B cell (primary cell): ENCODE data around the gene KRT20. TPM values are rescaled to one million over a fixed set of nuclear protein-coding genes. Genes with fewer than 3 reads are reported as not detected.

Source experiments
- ATAC-seq: fragments of 200-7000 bp; cut with Tn5 transposase; one replicate; pipeline ENCODE4 v1.10.0; 2021; ENCODE audit warnings: low read depth, mild to moderate bottlenecking, moderate number of reproducible peaks, moderate library complexity
- CTCF ChIA-PET: fragments of 350-600 bp; sonication (Branson Sonifier 250); formaldehyde crosslinking; loops from one replicate; lab custom pipeline; 2021; ENCODE audit warnings: antibody characterized with exemption, inconsistent platforms; lab: Charles Lee
- POLR2A ChIA-PET: fragments of 350-600 bp; sonication (Branson Sonifier 250); formaldehyde crosslinking; loops from one replicate; lab custom pipeline; 2021; ENCODE audit warnings: antibody characterized with exemption; lab: Charles Lee
- DNase-seq: peaks from one replicate; pipeline ENCODE4 v3.0.0; 2013
- H2AFZ ChIP-seq: 2 replicates; pipeline ENCODE4 v1.6.1; 2012; ENCODE audit warnings: mild to moderate bottlenecking, low read depth, low read length; ENCODE audit not compliant: insufficient read depth, poor library complexity, severe bottlenecking
- H3K27ac ChIP-seq, 2 donors: 1 replicate in 1 of 2; 2 replicates in 1 of 2; pipeline ENCODE4 v1.5.1; 2012 to 2013; ENCODE audit warnings: low read length in 2 of 2, mild to moderate bottlenecking in 2 of 2, moderate library complexity in 1 of 2
- H3K27me3 ChIP-seq, 4 experiments: fragments of 200-600 bp in 1 of 4; sonication (generic) in 1 of 4; replicated peaks in 1 of 4; 1 replicate in 2 of 4; 2 replicates in 2 of 4; pipeline versions ENCODE4 v1.6.1 to v1.7.0; 2013 to 2016; ENCODE audit warnings: low read length in 3 of 4, mild to moderate bottlenecking in 2 of 4, mixed read lengths in 1 of 4, moderate library complexity in 1 of 4; ENCODE audit not compliant: insufficient read depth in 4 of 4, control insufficient read depth in 3 of 4; ENCODE audit errors: control extremely low read depth in 1 of 4
- H3K36me3 ChIP-seq, 2 experiments: replicated peaks in 1 of 2; 1 replicate in 1 of 2; 2 replicates in 1 of 2; pipeline versions ENCODE4 v1.6.1 to v1.7.1; 2013; ENCODE audit warnings: low read length in 1 of 2; ENCODE audit not compliant: insufficient read depth in 2 of 2, control insufficient read depth in 1 of 2; ENCODE audit errors: control extremely low read depth in 1 of 2, extremely low read depth in 1 of 2
- H3K4me1 ChIP-seq, 2 donors: fragments of 200-600 bp in 1 of 2; sonication (generic) in 1 of 2; 1 replicate in 1 of 2; 2 replicates in 1 of 2; pipeline versions ENCODE4 v1.5.1 to v1.6.1; 2013 to 2017; ENCODE audit warnings: low read length in 2 of 2; ENCODE audit not compliant: control insufficient read depth in 2 of 2, insufficient read depth in 2 of 2
- H3K4me2 ChIP-seq: replicated peaks from 2 replicates; pipeline ENCODE3; 2012; ENCODE audit warnings: mild to moderate bottlenecking, low read depth, low read length; ENCODE audit not compliant: poor library complexity, severe bottlenecking
- H3K4me3 ChIP-seq, 5 experiments: fragments of 200-600 bp in 1 of 5; sonication (generic) in 1 of 5; 1 replicate in 3 of 5; 2 replicates in 2 of 5; pipeline versions ENCODE4 v1.5.1 to v1.7.0; 2011 to 2016; ENCODE audit warnings: low read length in 4 of 5, mild to moderate bottlenecking in 4 of 5, low read depth in 2 of 5, control low read depth in 1 of 5, moderate library complexity in 1 of 5; ENCODE audit not compliant: insufficient read depth in 1 of 5; ENCODE audit errors: control extremely low read depth in 1 of 5, extremely low read depth in 1 of 5
- H3K79me2 ChIP-seq: fragments of 200-600 bp; sonication (generic); one replicate; pipeline ENCODE4 v1.6.0; 2016; ENCODE audit warnings: low read length; ENCODE audit not compliant: control insufficient read depth, insufficient read depth
- H3K9ac ChIP-seq: fragments of 200-600 bp; sonication (generic); 2 replicates; pipeline ENCODE4 v1.6.1; 2017; ENCODE audit warnings: mild to moderate bottlenecking, low read length, moderate library complexity
- H3K9me3 ChIP-seq, 3 donors: one replicate each; pipeline versions ENCODE4 v1.6.1 to v1.7.1; 2013; ENCODE audit warnings: low read length in 2 of 3; ENCODE audit not compliant: control insufficient read depth in 2 of 3, insufficient read depth in 1 of 3; ENCODE audit errors: control extremely low read depth in 1 of 3
- H4K20me1 ChIP-seq: 2 replicates; pipeline ENCODE4 v1.6.0; 2012; ENCODE audit warnings: mild to moderate bottlenecking, low read length; ENCODE audit not compliant: insufficient read depth, control insufficient read depth, poor library complexity, severe bottlenecking
- H3K27ac Mint-ChIP-seq: one replicate; pipeline ENCODE4 v1.8.0; 2021; ENCODE audit warnings: mixed read lengths
- H3K27me3 Mint-ChIP-seq: one replicate; pipeline ENCODE4 v1.8.0; 2021; ENCODE audit warnings: mixed read lengths
- H3K4me1 Mint-ChIP-seq: one replicate; pipeline ENCODE4 v1.8.0; 2021; ENCODE audit warnings: mixed read lengths
- H3K4me3 Mint-ChIP-seq: one replicate; pipeline ENCODE4 v1.8.0; 2021; ENCODE audit warnings: mixed read lengths
- H3K9me3 Mint-ChIP-seq: one replicate; pipeline ENCODE4 v1.8.0; 2022; ENCODE audit warnings: mixed read lengths; ENCODE audit not compliant: insufficient read depth
- CTCF ChIP-seq: fragments of 200-600 bp; IDR thresholded peaks from one replicate; pipeline ENCODE4 v1.8.0; 2022; ENCODE audit warnings: antibody characterized with exemption, mild to moderate bottlenecking
- EZH2 ChIP-seq: IDR thresholded peaks from 2 replicates; pipeline ENCODE4 v1.6.1; 2012; ENCODE audit warnings: borderline replicate concordance, low read depth, mild to moderate bottlenecking, moderate library complexity, low read length; ENCODE audit not compliant: insufficient read depth, poor library complexity, severe bottlenecking
- WGBS: methylation state at CpG from one replicate; pipeline ENCODE4 v1.1.5; 2013; ENCODE audit warnings: missing lambda C conversion rate; ENCODE audit not compliant: insufficient coverage; 5-methylcytosine and 5-hydroxymethylcytosine counted together
- intact Hi-C: fragments of 100-400 bp; cut with micrococcal nuclease; formaldehyde crosslinking; loops from one replicate; pipeline ENCODE4 v1.10.0; 2022
- polyA plus RNA-seq: library from polyadenylated mRNA; depleted of rRNA; stranded (reverse); fragments of >200 nt; gene quantifications from 2 replicates; pipeline ENCODE4 v1.2.3, GENCODE V29; 2012
- total RNA-seq, 2 donors: library from RNA; stranded (reverse); fragments of 120-200 nt in 1 of 2; gene quantifications; 1 replicate in 1 of 2; 2 replicates in 1 of 2; pipeline versions ENCODE4 v1.2.3 to v1.2.4, GENCODE V29; 2013 to 2022

Gene KRT20
- total and polyA plus RNA-seq, 2 donors (not counting 1 experiment from before 2014, with no cell fraction given) = not detected

- Mint-ChIP-seq H3K9me3 (no peaks in the 10 kb centered on the region), H3K4me3 (no peak overlapping the region), H3K27me3 (peaks cover 15% of the 10 kb centered on the region), H3K27ac (no peak overlapping the region), H3K4me1 (peaks cover 3% of the 10 kb centered on the region)
- ChIA-PET POLR2A (no interaction called here), CTCF (no interaction called here)
- intact Hi-C loops = no loop called here
- Histone ChIP-seq H3K4me3 (no peak overlapping the region), H3K4me1 (no peaks in the 10 kb centered on the region), H4K20me1 (no peaks in the 10 kb centered on the region), H3K4me2 (no peak overlapping the region), H3K9ac (no peak overlapping the region), H3K79me2 (no peaks in the 10 kb centered on the region), H3K27me3 (no peaks in the 10 kb centered on the region), H3K9me3 (no peaks in the 10 kb centered on the region), H2AFZ (no peak overlapping the region), H3K36me3 (no peaks in the 10 kb centered on the region), H3K27ac (no peak overlapping the region)
- no peak for DNase-seq
- TF ChIP-seq CTCF (no peak), EZH2 (no peak)
- ATAC-seq = no peak
- WGBS = no CpG with 5 or more reads among the region's 3 CpGs
Observed at GRCh38 chr17:40915199-40915661, 30.2 kb upstream of the KRT20 start.

GRCh38 chr17:40914075-40914855 is 29.2 kb upstream of the KRT20 start:
- H3K4me1 ChIP-seq = no peaks in the 10 kb centered on the region
- no peaks in the 10 kb centered on the region for H4K20me1 ChIP-seq
- H3K27me3 Mint-ChIP-seq = peaks cover 17% of the 10 kb centered on the region
- no peak overlapping the region for H2AFZ ChIP-seq
- H3K9ac ChIP-seq = no peak overlapping the region
- no peak for ATAC-seq
- no peaks in the 10 kb centered on the region for H3K27me3 ChIP-seq
- no peak overlapping the region for H3K4me2 ChIP-seq
- no peak overlapping the region for H3K27ac Mint-ChIP-seq
- intact Hi-C loops = no loop called here
- no peaks in the 10 kb centered on the region for H3K36me3 ChIP-seq
- H3K9me3 Mint-ChIP-seq = no peaks in the 10 kb centered on the region
- DNase-seq = no peak
- no peak overlapping the region for H3K4me3 ChIP-seq
- no peaks in the 10 kb centered on the region for H3K9me3 ChIP-seq
- H3K27ac ChIP-seq = no peak overlapping the region
- TF ChIP-seq EZH2 (no peak), CTCF (no peak)
- H3K4me1 Mint-ChIP-seq = peaks cover 3% of the 10 kb centered on the region
- H3K4me3 Mint-ChIP-seq = no peak overlapping the region
- ChIA-PET POLR2A (no interaction called here), CTCF (interaction anchor here (0.5 to 6.6 kb wide), 3 partner anchors 407 to 635 kb away, joined by 3 to 44 read pairs (median 3); no protein-coding TSS in a partner anchor)
- WGBS = 100% methylated on average over 1 of the region's 3 CpGs
- H3K79me2 ChIP-seq = no peaks in the 10 kb centered on the region
